ENCODE measurements around the gene RHBG. TPM values are rescaled to one million over a fixed set of nuclear protein-coding genes. Genes with fewer than 3 reads are reported as not detected.

The RHBG gene
- total RNA-seq, 1 experiment from 2014 or later = 4.0 TPM

- H3K9me3 ChIP-seq (ENCODE audit: insufficient read depth, low read depth) = no peaks in the 10 kb centered on the region
- H3K4me1 ChIP-seq (replicated peaks; ENCODE audit: insufficient read depth) = peaks cover 31% of the 10 kb centered on the region
- intact Hi-C loops (cut with micrococcal nuclease; ENCODE audit: unreplicated experiment) = no loop called here
- H3K36me3 ChIP-seq (ENCODE audit: low read depth) = peaks cover under 1% of the 10 kb centered on the region; the same call in 1 of the 2 replicates
- peaks cover 35% of the 10 kb centered on the region for H3K79me2 ChIP-seq (ENCODE audit: low read depth)
- no peaks in the 10 kb centered on the region for H3K27me3 ChIP-seq (ENCODE audit: insufficient read depth, low read depth)
- H3K4me3 ChIP-seq = peak overlapping the region; percentile 84
- CTCF ChIA-PET = interaction anchor here (0.8 to 1.2 kb wide), 3 partner anchors 24 to 36 kb away, joined by 4 to 8 read pairs (median 5); no protein-coding TSS in a partner anchor
- H3F3A ChIP-seq (ENCODE audit: insufficient read depth, low read depth) = peaks cover 9% of the 10 kb centered on the region; the same call in 1 of the 2 replicates
- POLR2A ChIA-PET (ENCODE audit: unreplicated experiment) = interaction anchor here (0.7 to 0.9 kb wide), 2 partner anchors 213 to 1404 kb away, joined by 3 to 4 read pairs; no protein-coding TSS in a partner anchor
- H4K20me1 ChIP-seq (ENCODE audit: insufficient read depth) = no peaks in the 10 kb centered on the region
- no peaks in the 10 kb centered on the region for H3K9me2 ChIP-seq (ENCODE audit: insufficient read depth)
- H3K27ac ChIP-seq = no peak overlapping the region
- TSS peak; percentile 34 for BruUV-seq (replicated peaks)
- H2AFZ ChIP-seq = peak overlapping the region; percentile 86
- peak overlapping the region; percentile 80 for H3K4me2 ChIP-seq
- TF ChIP-seq CTCF (conservative IDR thresholded peaks at IDR 0.05) = no peak
- no peak for DNase-seq
These were observed 53.1 kb downstream of the RHBG start for GRCh38 chr1:156421939-156422601.

GRCh38 chr1:156422602-156423091, 53.6 kb downstream of the RHBG start:
- no peak overlapping the region for H3K4me3 ChIP-seq
- POLR2A ChIA-PET (ENCODE audit: unreplicated experiment) = interaction anchor here (0.7 to 0.9 kb wide), 2 partner anchors 212 to 306 kb away, joined by 3 to 4 read pairs; no protein-coding TSS in a partner anchor
- H3K4me1 ChIP-seq (replicated peaks; ENCODE audit: insufficient read depth) = peaks cover 31% of the 10 kb centered on the region
- H4K20me1 ChIP-seq (ENCODE audit: insufficient read depth) = no peaks in the 10 kb centered on the region
- H3K9me3 ChIP-seq (ENCODE audit: insufficient read depth, low read depth) = no peaks in the 10 kb centered on the region
- DNase-seq = peak; percentile 46 to 64
- TF ChIP-seq CTCF (conservative IDR thresholded peaks at IDR 0.05) (no peak), EZH2 (IDR thresholded peaks at IDR 0.05; ENCODE audit: low read depth) (no peak)
- no peaks in the 10 kb centered on the region for H3K9me2 ChIP-seq (ENCODE audit: insufficient read depth)
- H3F3A ChIP-seq (ENCODE audit: insufficient read depth, low read depth) = peaks cover 9% of the 10 kb centered on the region; the same call in 1 of the 2 replicates
- intact Hi-C loops (cut with micrococcal nuclease; ENCODE audit: unreplicated experiment) = no loop called here
- no peaks in the 10 kb centered on the region for H3K27me3 ChIP-seq (ENCODE audit: insufficient read depth, low read depth)
- no peak overlapping the region for H3K27ac ChIP-seq
- H3K4me2 ChIP-seq = peak overlapping the region; percentile 80
- H3K79me2 ChIP-seq (ENCODE audit: low read depth) = peaks cover 34% of the 10 kb centered on the region
- H3K36me3 ChIP-seq (ENCODE audit: low read depth) = no peaks in the 10 kb centered on the region
- CTCF ChIA-PET = interaction anchor here (0.5 to 1.2 kb wide), 5 partner anchors 23 to 182 kb away, joined by 3 to 8 read pairs (median 4); no protein-coding TSS in a partner anchor
- no peak overlapping the region for H2AFZ ChIP-seq
- no TSS peak for BruUV-seq (replicated peaks)

- Histone ChIP-seq H3K4me2 (no peak overlapping the region), H4K20me1 (ENCODE audit: insufficient read depth) (no peaks in the 10 kb centered on the region), H3F3A (ENCODE audit: insufficient read depth, low read depth) (peaks cover 9% of the 10 kb centered on the region; the same call in 1 of the 2 replicates), H3K27me3 (ENCODE audit: insufficient read depth, low read depth) (peaks cover 10% of the 10 kb centered on the region), H3K9me2 (ENCODE audit: insufficient read depth) (no peaks in the 10 kb centered on the region), H3K27ac (no peak overlapping the region), H3K4me3 (no peak overlapping the region), H3K9me3 (ENCODE audit: insufficient read depth, low read depth) (no peaks in the 10 kb centered on the region), H3K4me1 (replicated peaks; ENCODE audit: insufficient read depth) (peaks cover 29% of the 10 kb centered on the region), H2AFZ (no peak overlapping the region), H3K36me3 (ENCODE audit: low read depth) (no peaks in the 10 kb centered on the region), H3K79me2 (ENCODE audit: low read depth) (peaks cover 26% of the 10 kb centered on the region)
- POLR2A ChIA-PET (ENCODE audit: unreplicated experiment) = no interaction called here
- DNase-seq = no peak
- CTCF ChIA-PET = interaction anchor here (0.5 to 1.1 kb wide), 5 partner anchors 22 to 181 kb away, joined by 3 to 5 read pairs (median 4); no protein-coding TSS in a partner anchor
- TF ChIP-seq CTCF (conservative IDR thresholded peaks at IDR 0.05) (no peak), EZH2 (IDR thresholded peaks at IDR 0.05; ENCODE audit: low read depth) (no peak)
- BruUV-seq (replicated peaks) = no TSS peak
- intact Hi-C loops (cut with micrococcal nuclease; ENCODE audit: unreplicated experiment) = no loop called here
These were observed 54.7 kb downstream of the RHBG start for GRCh38 chr1:156423422-156424352.
